Activated CD4-positive, alpha-beta T cell treated with anti-CD3 and anti-CD28 coated beads, Interleukin-2, amount 50 U/mL, for 4 hours (primary cell): ENCODE measurements around the gene CPNE8.

Experiments
- DNase-seq, 2 experiments: peaks; one replicate each; pipeline ENCODE4 v3.0.0-alpha.2; 2020

CPNE8 gene

DNA sequence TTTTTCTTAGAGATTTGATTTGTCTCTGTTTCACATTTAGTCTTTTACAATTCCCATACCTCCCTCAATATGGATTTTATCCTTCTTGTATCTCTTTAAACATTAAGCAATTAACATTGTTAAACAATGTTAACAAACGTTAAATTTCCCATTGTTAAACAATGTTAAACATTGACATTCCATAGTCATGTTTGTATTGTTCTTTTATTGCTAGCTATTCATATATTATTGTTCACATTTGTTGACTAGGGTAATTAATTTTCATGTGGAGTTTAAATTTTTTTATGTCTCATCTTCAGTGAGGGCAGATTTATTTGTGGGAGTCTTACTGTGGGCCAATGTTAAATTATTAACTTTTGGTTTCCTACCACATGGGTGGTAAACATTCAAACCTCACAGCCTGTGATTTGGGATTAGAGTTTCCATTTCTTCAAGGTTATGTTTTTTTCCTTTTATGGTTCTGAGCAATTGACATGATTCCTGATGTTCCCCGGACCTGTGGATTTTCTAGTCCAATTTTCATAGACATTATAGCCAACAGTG, 294.5 kb downstream of the CPNE8 start:
- DNase-seq = no peak

DNA sequence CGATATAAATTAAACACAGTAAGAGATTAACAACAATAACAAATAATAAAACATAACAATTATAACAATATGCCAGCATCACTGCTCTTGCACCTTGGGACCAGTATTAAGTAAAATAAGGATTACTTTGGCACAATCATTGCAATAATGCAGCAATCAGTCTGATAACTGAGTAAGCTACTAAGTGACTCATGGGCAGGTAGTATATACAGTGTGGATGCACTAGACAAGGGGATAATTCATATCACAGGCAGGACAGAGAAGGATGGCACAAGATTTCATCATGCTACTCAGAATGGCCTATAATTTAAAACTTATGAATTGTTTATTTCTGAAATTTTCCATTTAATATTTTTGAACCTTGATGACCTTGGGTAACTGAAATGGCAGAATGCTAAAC, 298.1 kb downstream of the CPNE8 start:
- DNase-seq = no peak
